ENCODE results near the gene IPO11. TPM values are rescaled to one million over a fixed set of nuclear protein-coding genes. Genes with fewer than 3 reads are reported as not detected.
"Not testable (repeated sequence)": the region's sequence is repeated elsewhere in the genome, so short reads cannot be mapped to it uniquely, and the experiment has no call there.

IPO11 gene
- total RNA-seq, 4 donors from 2014 or later = 24.5 to 37.2 (median 32.2) TPM

DNA sequence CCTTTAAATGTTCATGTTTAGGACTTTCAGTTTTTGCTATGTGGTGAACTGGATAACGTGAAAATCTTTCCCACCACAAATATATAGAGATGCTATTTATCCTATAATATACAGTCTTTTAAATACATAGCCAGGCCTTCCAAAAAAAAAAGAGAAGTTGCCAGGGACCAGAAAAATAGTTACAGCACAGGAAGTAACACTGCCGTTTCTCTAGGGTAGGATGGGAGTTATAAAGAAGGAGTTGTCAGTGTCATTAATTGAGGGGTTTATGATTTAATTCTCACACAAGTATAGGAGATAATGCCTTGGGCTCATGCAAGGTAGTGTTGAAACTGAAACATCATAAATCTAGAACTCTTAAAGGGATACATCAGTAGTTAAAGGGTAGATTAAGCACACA is 250.0 kb downstream of the IPO11 start:
- no peak for DNase-seq
- no peaks in the 10 kb centered on the region for H3K36me3 ChIP-seq
- H3K27ac ChIP-seq = no peak overlapping the region
- no peak overlapping the region for H3K4me3 ChIP-seq (replicated peaks in 1 of 3)
- no peak for TF ChIP-seq POLR2A (IDR thresholded peaks at IDR 0.05)
- TF ChIP-seq, protein P1, sequence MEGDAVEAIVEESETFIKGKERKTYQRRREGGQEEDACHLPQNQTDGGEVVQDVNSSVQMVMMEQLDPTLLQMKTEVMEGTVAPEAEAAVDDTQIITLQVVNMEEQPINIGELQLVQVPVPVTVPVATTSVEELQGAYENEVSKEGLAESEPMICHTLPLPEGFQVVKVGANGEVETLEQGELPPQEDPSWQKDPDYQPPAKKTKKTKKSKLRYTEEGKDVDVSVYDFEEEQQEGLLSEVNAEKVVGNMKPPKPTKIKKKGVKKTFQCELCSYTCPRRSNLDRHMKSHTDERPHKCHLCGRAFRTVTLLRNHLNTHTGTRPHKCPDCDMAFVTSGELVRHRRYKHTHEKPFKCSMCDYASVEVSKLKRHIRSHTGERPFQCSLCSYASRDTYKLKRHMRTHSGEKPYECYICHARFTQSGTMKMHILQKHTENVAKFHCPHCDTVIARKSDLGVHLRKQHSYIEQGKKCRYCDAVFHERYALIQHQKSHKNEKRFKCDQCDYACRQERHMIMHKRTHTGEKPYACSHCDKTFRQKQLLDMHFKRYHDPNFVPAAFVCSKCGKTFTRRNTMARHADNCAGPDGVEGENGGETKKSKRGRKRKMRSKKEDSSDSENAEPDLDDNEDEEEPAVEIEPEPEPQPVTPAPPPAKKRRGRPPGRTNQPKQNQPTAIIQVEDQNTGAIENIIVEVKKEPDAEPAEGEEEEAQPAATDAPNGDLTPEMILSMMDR (IDR thresholded peaks at IDR 0.05) = no peak
- H3K9me3 ChIP-seq = no peaks in the 10 kb centered on the region
- no peaks in the 10 kb centered on the region for H3K27me3 ChIP-seq
- H3K4me1 ChIP-seq = no peaks in the 10 kb centered on the region
- intact Hi-C loops (cut with DNase I) = no loop called here
- WGBS, 2 donors = 62 to 66% methylated on average over 2 of the region's 2 CpGs

DNA sequence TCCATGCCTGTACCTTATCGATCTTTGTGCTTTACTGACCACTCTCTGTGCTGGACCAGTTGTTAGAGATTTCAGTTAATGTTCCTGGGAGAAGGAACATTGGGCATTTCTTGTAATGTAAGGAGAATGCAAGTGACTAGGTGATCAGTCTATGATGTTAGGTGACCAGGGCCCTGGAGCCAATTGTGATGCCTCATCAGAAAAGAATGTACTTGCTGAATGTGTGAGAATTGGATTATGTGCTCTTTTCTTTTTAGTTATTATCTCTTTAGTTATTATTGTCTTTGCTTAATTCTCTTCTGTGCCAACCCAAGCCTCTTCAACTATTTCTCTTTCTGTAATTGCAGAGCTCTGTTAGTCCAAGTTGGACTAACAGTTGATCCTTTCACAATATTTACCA is 258.9 kb downstream of the IPO11 start:
- no peaks in the 10 kb centered on the region for H3K4me1 ChIP-seq
- intact Hi-C loops (cut with DNase I) = no loop called here

DNA sequence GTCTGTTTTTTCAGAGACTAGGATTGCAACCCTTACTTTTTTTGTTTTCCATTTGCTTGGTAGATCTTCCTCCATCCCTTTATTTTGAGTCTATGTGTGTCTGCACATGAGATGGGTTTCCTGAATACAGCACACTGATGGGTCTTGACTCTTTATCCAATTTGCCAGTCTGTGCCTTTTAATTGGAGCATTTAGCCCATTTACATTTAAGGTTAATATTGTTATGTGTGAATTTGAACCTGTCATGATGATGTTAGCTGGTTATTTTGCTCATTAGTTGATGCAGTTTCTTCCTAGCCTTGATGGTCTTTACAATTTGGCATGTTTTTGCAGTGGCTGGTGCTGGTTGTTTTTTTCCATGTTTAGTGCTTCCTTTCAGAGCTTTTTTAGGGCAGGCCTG is 264.0 kb downstream of the IPO11 start:
- H3K36me3 ChIP-seq; H3K4me1 ChIP-seq; H3K27ac ChIP-seq; DNase-seq; H3K4me3 ChIP-seq (replicated peaks in 1 of 3); intact Hi-C loops (cut with DNase I); H3K27me3 ChIP-seq; H3K9me3 ChIP-seq: not testable (repeated sequence)

More for the DNA sequence above, 258.9 kb downstream of the IPO11 start:
- TF ChIP-seq, protein P1 (IDR thresholded peaks at IDR 0.05) = no peak
- TF ChIP-seq POLR2A (IDR thresholded peaks at IDR 0.05) = no peak
- no peak overlapping the region for H3K4me3 ChIP-seq (replicated peaks in 1 of 3)
- H3K27ac ChIP-seq = no peak overlapping the region
- no peak for DNase-seq
- no peaks in the 10 kb centered on the region for H3K27me3 ChIP-seq
- H3K36me3 ChIP-seq = no peaks in the 10 kb centered on the region
- no peaks in the 10 kb centered on the region for H3K9me3 ChIP-seq
- 89 to 93% methylated on average over 1 of the region's 1 CpG for WGBS, 2 donors

Small RNAs within 50 kb of the gene (small RNA-seq; reads per million reads assigned to genes)
- gene CKS1BP3 (not detected), gene RNU6-661P (not detected)

Other genes starting within 250 kb of the IPO11 start
- 100 to 1,000 TPM in 1 of 4 donors, 10 to 100 TPM in 3; 34.9 to 118 (median 54.8) TPM for gene KIF2A, start 106.6 kb upstream of the IPO11 start, total RNA-seq
- 10 to 100 TPM; 20.0 to 36.7 (median 22.0) TPM for gene DIMT1, start 8.9 kb upstream of the IPO11 start, total RNA-seq
- 10 to 100 TPM in 2 of 4 donors, 1 to 10 TPM in 2; 8.0 to 15.3 (median 10.4) TPM for gene LRRC70, start 166.1 kb downstream of the IPO11 start, total RNA-seq

All from thyroid gland (tissue), 4 donors.